GM12878 (cell line): ENCODE data around the gene GRK6. TPM values are rescaled to one million over a fixed set of nuclear protein-coding genes. Genes with fewer than 3 reads are reported as not detected.
"Not testable (repeated sequence)": the region's sequence is repeated elsewhere in the genome, so short reads cannot be mapped to it uniquely, and the experiment has no call there.

Experiments
- ATAC-seq: fragments of 200-7000 bp; cut with Tn5 transposase; 3 replicates; pipeline ENCODE4 v1.9.1; 2020; ENCODE audit warnings: mild to moderate bottlenecking, moderate library complexity
- BruUV-seq: library from RNA; stranded (reverse); fragments of 400-500 nt; replicated peaks from 2 replicates; lab custom pipeline; 2021; lab: Mats Ljungman, UMichigan
- CTCF ChIA-PET: fragments of 300-600 bp; sonication (Branson Sonifier 250); formaldehyde crosslinking; extraction: SDS; loops from one replicate; lab custom pipeline; 2021; ENCODE audit warnings: inconsistent platforms; lab: Yijun Ruan, JAX
- POLR2A ChIA-PET: fragments of 350-600 bp; formaldehyde crosslinking; extraction: SDS; loops from one replicate; lab custom pipeline; 2021; ENCODE audit warnings: inconsistent platforms; lab: Charles Lee
- RAD21 ChIA-PET: fragments of 300-600 bp; sonication (Branson Sonifier 250); formaldehyde crosslinking; loops from one replicate; lab custom pipeline; 2023; ENCODE audit warnings: antibody characterized with exemption; ENCODE audit not compliant: unreplicated experiment; lab: Charles Lee
- SMC1A ChIA-PET: fragments of 300-600 bp; sonication (Branson Sonifier 250); formaldehyde crosslinking; loops from one replicate; lab custom pipeline; 2023; ENCODE audit not compliant: unreplicated experiment, uncharacterized antibody; lab: Charles Lee
- DNase-seq: peaks from one replicate; pipeline ENCODE4 v3.0.0-alpha.2; 2011; ENCODE audit warnings: low read depth, low spot score
- FAIRE-seq: peaks from 3 replicates; lab custom pipeline; 2011; peaks lifted over from hg19 to GRCh38; lab: Jason Lieb, UNC
- H2AFZ ChIP-seq: 2 replicates; pipeline ENCODE4 v1.6.0; 2011; ENCODE audit warnings: low read depth, low read length, control low read depth; ENCODE audit not compliant: control insufficient read depth
- H3K27ac ChIP-seq: 2 replicates; pipeline ENCODE4 v1.5.1; 2011; ENCODE audit warnings: control low read depth; ENCODE audit not compliant: control insufficient read depth, insufficient read depth
- H3K27me3 ChIP-seq, 2 experiments: replicated peaks in 1 of 2; 2 replicates each; pipeline versions ENCODE4 v1.6.0 to v1.6.1; 2011; ENCODE audit warnings: low read length in 1 of 2; ENCODE audit not compliant: control insufficient read depth in 2 of 2, insufficient read depth in 2 of 2
- H3K36me3 ChIP-seq, 2 experiments: 2 replicates each; pipeline ENCODE4 v1.5.1; 2011; ENCODE audit warnings: low read length in 1 of 2; ENCODE audit not compliant: control insufficient read depth in 2 of 2, insufficient read depth in 2 of 2
- H3K4me1 ChIP-seq: 2 replicates; pipeline ENCODE4 v1.6.1; 2011; ENCODE audit warnings: mild to moderate bottlenecking, low read length, moderate library complexity, mixed read lengths; ENCODE audit not compliant: control insufficient read depth, insufficient read depth
- H3K4me2 ChIP-seq: 2 replicates; pipeline ENCODE4 v1.6.0; 2011; ENCODE audit warnings: control low read depth; ENCODE audit not compliant: control insufficient read depth, insufficient read depth
- H3K4me3 ChIP-seq: fragments of 200-600 bp; sonication (generic); 2 replicates; pipeline ENCODE4 v1.5.1; 2016
- H3K79me2 ChIP-seq: 2 replicates; pipeline ENCODE4 v1.6.0; 2011; ENCODE audit warnings: low read length; ENCODE audit not compliant: control insufficient read depth, insufficient read depth
- H3K9ac ChIP-seq: 2 replicates; pipeline ENCODE4 v1.8.0; 2011; ENCODE audit warnings: low read length, control low read depth, mixed read lengths; ENCODE audit not compliant: control insufficient read depth, insufficient read depth
- H3K9me3 ChIP-seq: replicated peaks from 3 replicates; pipeline ENCODE4 v1.5.1; 2011; ENCODE audit warnings: mild to moderate bottlenecking, low read length; ENCODE audit not compliant: control insufficient read depth, insufficient read depth
- H4K20me1 ChIP-seq: 2 replicates; pipeline ENCODE4 v1.6.0; 2011; ENCODE audit not compliant: control insufficient read depth, insufficient read depth
- ATF2 ChIP-seq: IDR thresholded peaks from 2 replicates; pipeline ENCODE4 v1.6.1; 2012; ENCODE audit warnings: low read length, inconsistent platforms
- BHLHE40 ChIP-seq, 2 experiments: fragments of 450-650 bp in 1 of 2; IDR thresholded peaks; 2 replicates each; pipeline ENCODE4 v1.6.1; 2011 to 2017; ENCODE audit warnings: low read depth in 2 of 2, borderline replicate concordance in 1 of 2, improper control_type of control experiment in 1 of 2, low read length in 1 of 2, mild to moderate bottlenecking in 1 of 2
- CBX3 ChIP-seq: fragments of 200-600 bp; sonication (generic); IDR thresholded peaks from 2 replicates; pipeline ENCODE4 v1.6.1; 2016; ENCODE audit warnings: low read depth, borderline replicate concordance
- ETV6 ChIP-seq, 2 experiments: fragments of 450-650 bp in 1 of 2; IDR thresholded peaks in 1 of 2; conservative IDR thresholded peaks in 1 of 2; 2 replicates each; pipeline ENCODE4 v1.6.1; 2014; ENCODE audit warnings: antibody characterized with exemption in 1 of 2, borderline replicate concordance in 1 of 2, low read depth in 1 of 2, mild to moderate bottlenecking in 1 of 2, moderate library complexity in 1 of 2
- FOXM1 ChIP-seq: IDR thresholded peaks from 2 replicates; pipeline ENCODE4 v1.6.1; 2012; ENCODE audit warnings: low read depth, mild to moderate bottlenecking, inconsistent platforms, low read length, moderate library complexity
- HDAC6 ChIP-seq: fragments of 200-600 bp; sonication (generic); IDR thresholded peaks from one replicate; pipeline ENCODE4 v1.8.0; 2017; ENCODE audit warnings: antibody characterized with exemption; ENCODE audit not compliant: unreplicated experiment
- HDGF ChIP-seq: fragments of 450-650 bp; IDR thresholded peaks from 2 replicates; pipeline ENCODE4 v1.6.1; 2016; ENCODE audit warnings: antibody characterized with exemption
- IRF4 ChIP-seq: IDR thresholded peaks from 2 replicates; pipeline ENCODE4 v1.6.1; 2011; ENCODE audit warnings: low read depth, low read length
- NR2C2 ChIP-seq: IDR thresholded peaks from 2 replicates; pipeline ENCODE4 v1.6.1; 2011; ENCODE audit warnings: borderline replicate concordance, low read depth; ENCODE audit not compliant: control insufficient read depth, insufficient read length
- POLR2A ChIP-seq: IDR thresholded peaks from 2 replicates; pipeline ENCODE4 v1.6.1; 2011; ENCODE audit warnings: low read depth, mild to moderate bottlenecking, low read length
- RAD51 ChIP-seq: fragments of 450-650 bp; IDR thresholded peaks from 2 replicates; pipeline ENCODE4 v1.6.1; 2016; ENCODE audit warnings: moderate library complexity, mild to moderate bottlenecking, inconsistent platforms
- SMAD1 ChIP-seq: fragments of 450-650 bp; IDR thresholded peaks from 2 replicates; pipeline ENCODE4 v1.6.1; 2018; ENCODE audit warnings: mild to moderate bottlenecking, low read depth; ENCODE audit not compliant: partially characterized antibody
- TAF1 ChIP-seq: IDR thresholded peaks from 2 replicates; pipeline ENCODE4 v1.6.1; 2011; ENCODE audit warnings: mild to moderate bottlenecking, low read depth, low read length, borderline replicate concordance
- YBX1 ChIP-seq: fragments of 450-650 bp; IDR thresholded peaks from 2 replicates; pipeline ENCODE4 v1.6.1; 2016; ENCODE audit warnings: antibody characterized with exemption
- ZNF207 ChIP-seq: fragments of 450-650 bp; IDR thresholded peaks from 2 replicates; pipeline ENCODE4 v1.6.1; 2014; ENCODE audit warnings: antibody characterized with exemption, mild to moderate bottlenecking, borderline replicate concordance
- WGBS: methylation state at CpG from one replicate; pipeline ENCODE4 v1.1.6; 2016; ENCODE audit warnings: low lambda C conversion rate; ENCODE audit not compliant: insufficient replicate concordance, insufficient coverage; ENCODE audit errors: missing lambda C conversion rate; 5-methylcytosine and 5-hydroxymethylcytosine counted together
- in situ Hi-C: fragments of 300-500 bp; cut with MboI; formaldehyde crosslinking; loops from 9 replicates; pipeline ENCODE4 v1.14.3; 2018; ENCODE audit warnings: mixed read lengths
- intact Hi-C: fragments of 100-400 bp; cut with micrococcal nuclease; formaldehyde crosslinking; loops from one replicate; pipeline ENCODE4 v1.14.2; 2022; ENCODE audit not compliant: unreplicated experiment
- polyA plus RNA-seq, 11 experiments: library from polyadenylated mRNA; depleted of rRNA in 4 of 11; unstranded in 6 of 11; stranded (reverse) in 5 of 11; fragments of >200 nt; fragmentation: Nextera tagmentation in 4 of 11; fragmentation: Illumina TruSeq in 1 of 11; extraction: Ambion mirVana in 4 of 11; extraction: Trizol in 1 of 11; gene quantifications; 1 replicate in 1 of 11; 2 replicates in 10 of 11; pipeline versions ENCODE4 v1.2.1 to v1.2.3, GENCODE V29; 2011 to 2016; ENCODE audit warnings: inconsistent platforms in 2 of 11, missing spikeins in 2 of 11, low read depth in 1 of 11
- total RNA-seq, 4 experiments: library from RNA; depleted of rRNA in 3 of 4; stranded (reverse); fragments of >200 nt in 3 of 4; fragmentation: Illumina TruSeq in 1 of 4; extraction: Trizol in 1 of 4; gene quantifications; 2 replicates each; pipeline versions ENCODE4 v1.2.1 to v1.2.3, GENCODE V29; 2013 to 2021

Gene GRK6
- total and polyA plus RNA-seq, 10 of the 15 experiments (the other 5 are each of a cell fraction or from before 2014, with no cell fraction given): 0.79 to 124 (median 41.6) TPM

- in situ Hi-C loops, intact Hi-C loops, H3K27me3 ChIP-seq, H3K9ac ChIP-seq, H3K36me3 ChIP-seq, FAIRE-seq, DNase-seq, CTCF ChIA-PET, ATAC-seq, H3K4me2 ChIP-seq, H3K4me3 ChIP-seq, H3K79me2 ChIP-seq, H3K9me3 ChIP-seq, H3K4me1 ChIP-seq, POLR2A ChIA-PET, H4K20me1 ChIP-seq, H3K27ac ChIP-seq, BruUV-seq, RAD21 ChIA-PET, H2AFZ ChIP-seq: not testable (repeated sequence)
- SMC1A ChIA-PET: interaction anchor here (1.5 kb wide), 1 partner anchor 16 kb away, joined by 6 read pairs; no protein-coding TSS in a partner anchor
- 40% methylated on average over 7 of the region's 7 CpGs for WGBS
Observed at GRCh38 chr5:177420472-177420871, 6.0 kb upstream of the GRK6 start.

- H3K9me3 ChIP-seq: no peaks in the 10 kb centered on the region
- no peaks in the 10 kb centered on the region for H4K20me1 ChIP-seq
- BruUV-seq: no TSS peak
- no peak overlapping the region for H3K27ac ChIP-seq
- no peaks in the 10 kb centered on the region for H3K79me2 ChIP-seq
- H3K4me3 ChIP-seq: no peak overlapping the region
- CTCF ChIA-PET: interaction anchor here (1.7 to 13.2 kb wide), 2 partner anchors 9 to 17 kb away, joined by 4 to 188 read pairs; partner anchors contain the start of gene PFN3
- RAD21 ChIA-PET: no interaction called here
- FAIRE-seq (no peak), DNase-seq (no peak), ATAC-seq (no peak)
- no peak overlapping the region for H3K4me2 ChIP-seq
- H3K9ac ChIP-seq: no peak overlapping the region
- POLR2A ChIA-PET: no interaction called here
- SMC1A ChIA-PET: interaction anchor here (1.0 to 1.5 kb wide), 3 partner anchors 10 to 27 kb away, joined by 3 to 6 read pairs (median 4); no protein-coding TSS in a partner anchor
- H3K4me1 ChIP-seq: peaks cover 7% of the 10 kb centered on the region
- H3K36me3 ChIP-seq: no peaks in the 10 kb centered on the region
- 67% methylated on average over 6 of the region's 6 CpGs for WGBS
- no peak overlapping the region for H2AFZ ChIP-seq
- intact Hi-C loops (no loop called here), in situ Hi-C loops (no loop called here)
- H3K27me3 ChIP-seq: no peaks in the 10 kb centered on the region
- TF ChIP-seq RAD51: no peak
- TF ChIP-seq YBX1: no peak
- TF ChIP-seq BHLHE40 (IDR thresholded peaks at IDR 0.05; ENCODE audit: borderline replicate concordance in 1 of 2, low read depth in 2 of 2, low read length in 1 of 2): no peak
- no peak for TF ChIP-seq TAF1
- TF ChIP-seq HDAC6: no peak
- TF ChIP-seq ATF2: no peak
- no peak for TF ChIP-seq IRF4
- TF ChIP-seq NR2C2: no peak
- TF ChIP-seq POLR2A: no peak
- TF ChIP-seq FOXM1: no peak
- no peak for TF ChIP-seq SMAD1
- TF ChIP-seq HDGF: no peak
- TF ChIP-seq ZNF207: no peak
- no peak for TF ChIP-seq ETV6 (conservative IDR thresholded peaks at IDR 0.05 in 1 of 2, IDR thresholded peaks at IDR 0.05 in 1 of 2; ENCODE audit: borderline replicate concordance in 1 of 2, low read depth in 1 of 2)
- no peak for TF ChIP-seq CBX3
Observed at GRCh38 chr5:177421062-177421798, 5.2 kb upstream of the GRK6 start.
